GM18870 (cell line): Measurements from ENCODE around the gene ZNF606.

Source experiments
- ATAC-seq: cut with Tn5 transposase; IDR thresholded peaks from one replicate; pipeline ENCODE4 v1.9.1; 2021; ENCODE audit warnings: moderate library complexity; ENCODE audit not compliant: unreplicated experiment

ZNF606 gene

DNA sequence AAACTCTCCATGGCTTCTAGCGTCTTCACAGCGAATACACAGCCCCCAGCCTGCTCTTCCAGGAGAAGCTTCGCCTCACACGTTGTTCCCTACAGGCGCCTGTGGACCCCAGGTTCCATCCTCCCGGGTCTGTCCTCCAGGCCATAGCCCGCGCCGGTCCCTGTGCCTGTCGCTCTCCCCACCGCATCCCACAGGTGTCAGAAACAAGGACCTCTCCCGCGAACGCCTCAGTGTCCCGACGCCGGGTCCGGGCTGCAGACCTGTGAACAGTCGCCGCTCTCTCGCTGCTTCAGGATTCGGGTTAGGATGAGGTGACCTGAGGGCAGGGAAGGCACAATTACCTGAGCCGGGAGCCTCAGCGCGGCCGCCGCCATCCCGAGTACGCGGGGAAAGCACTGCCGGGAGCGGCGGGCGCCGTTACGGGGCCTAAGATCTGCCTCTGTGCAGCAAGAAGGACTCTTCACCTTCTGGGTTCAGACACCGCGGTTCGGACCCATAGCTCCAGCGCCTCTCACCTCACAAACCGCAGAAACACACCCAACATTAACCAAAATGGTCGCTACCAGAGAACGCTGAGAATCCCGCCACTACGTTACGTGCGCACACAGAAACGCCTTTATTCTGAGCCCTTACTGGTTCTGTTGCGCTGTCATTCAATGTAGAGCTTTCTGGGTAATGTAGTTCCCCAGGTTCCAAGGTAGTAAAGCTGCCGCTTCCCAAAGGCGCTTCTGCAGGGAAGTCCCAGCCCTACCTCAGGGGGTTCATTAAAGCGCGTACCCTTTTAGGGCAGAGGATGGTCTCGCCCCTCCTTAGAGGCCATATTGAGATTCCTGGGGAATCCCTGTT lies 67.6 kb downstream of the ZNF606 start, which contains the start of gene ZNF418:
Gene ZNF418, minus strand, starts transcription at position 583 of the 846 bp plus-strand sequence. CDS start 1,580 bp downstream, outside the sequence.
- peak; percentile 68 for ATAC-seq

GRCh38 chr19:57927587-57927986 lies 75.0 kb downstream of the ZNF606 start:
- no peak for ATAC-seq
